Measurements from ENCODE around the gene NXN. TPM values are rescaled to one million over a fixed set of nuclear protein-coding genes. Genes with fewer than 3 reads are reported as not detected.
"Not testable (repeated sequence)": the region's sequence is repeated elsewhere in the genome, so short reads cannot be mapped to it uniquely, and the experiment has no call there.

The NXN gene
- total RNA-seq, 3 donors from 2014 or later, result 5.3 to 98.1 (median 9.7) TPM

- intact Hi-C loops (cut with DNase I, micrococcal nuclease), result loop anchor here in 1 of 2 donors (10.0 kb wide), 1 partner anchor 52 kb away; no protein-coding TSS in a partner anchor
Measured at GRCh38 chr17:1002412-1002753, 22.8 kb upstream of the NXN start.

GRCh38 chr17:1001640-1002411 is 22.2 kb upstream of the NXN start:
- peaks cover 20% of the 10 kb centered on the region for H3K4me1 ChIP-seq (ENCODE audit: low read depth)

More at GRCh38 chr17:1002412-1002753, 22.8 kb upstream of the NXN start:
- TF ChIP-seq CTCF (IDR thresholded peaks at IDR 0.05), result no peak
- peaks cover 4% of the 10 kb centered on the region for H3K36me3 ChIP-seq (ENCODE audit: low read depth)
- H3K4me1 ChIP-seq (ENCODE audit: low read depth), result peaks cover 20% of the 10 kb centered on the region
- no peak for DNase-seq
- ATAC-seq, result no peak
- H3K9me3 ChIP-seq, result no peaks in the 10 kb centered on the region
- no peak overlapping the region for H3K4me3 ChIP-seq

GRCh38 chr17:1000597-1001461 is 21.3 kb upstream of the NXN start:
- peak in 1 of 3 donors; percentile 45 for DNase-seq
- peaks cover 4% of the 10 kb centered on the region for H3K36me3 ChIP-seq (ENCODE audit: low read depth)
- intact Hi-C loops (cut with DNase I, micrococcal nuclease), result loop anchor here in 1 of 2 donors (10.0 kb wide), 1 partner anchor 54 kb away; no protein-coding TSS in a partner anchor
- no peaks in the 10 kb centered on the region for H3K9me3 ChIP-seq
- no peak for ATAC-seq
- H3K4me1 ChIP-seq (ENCODE audit: low read depth), result peaks cover 13% of the 10 kb centered on the region
- no peak for TF ChIP-seq CTCF (IDR thresholded peaks at IDR 0.05)
- H3K4me3 ChIP-seq, result no peak overlapping the region

More at GRCh38 chr17:1001640-1002411, 22.2 kb upstream of the NXN start:
- H3K36me3 ChIP-seq (ENCODE audit: low read depth), result peaks cover 4% of the 10 kb centered on the region
- no peaks in the 10 kb centered on the region for H3K9me3 ChIP-seq
- intact Hi-C loops (cut with DNase I, micrococcal nuclease), result loop anchor here in 1 of 2 donors (10.0 kb wide), 1 partner anchor 53 kb away; no protein-coding TSS in a partner anchor
- peak in 1 of 3 donors; percentile 46 for DNase-seq
- ATAC-seq, result no peak
- no peak for TF ChIP-seq CTCF (IDR thresholded peaks at IDR 0.05)
- H3K4me3 ChIP-seq, result no peak overlapping the region

- H3K4me3 ChIP-seq, result no peak overlapping the region
- no peak for TF ChIP-seq CTCF (IDR thresholded peaks at IDR 0.05)
- peaks cover 12% of the 10 kb centered on the region for H3K4me1 ChIP-seq (ENCODE audit: low read depth)
- ATAC-seq (no peak), DNase-seq (peak in 2 of 3 donors; percentile 5 to 22)
- H3K36me3 ChIP-seq (ENCODE audit: low read depth), result peaks cover 4% of the 10 kb centered on the region
- no peaks in the 10 kb centered on the region for H3K9me3 ChIP-seq
- intact Hi-C loops (cut with DNase I, micrococcal nuclease), result no loop called here
Measured at GRCh38 chr17:998111-998510, 18.5 kb upstream of the NXN start.

GRCh38 chr17:996554-997344 is 17.2 kb upstream of the NXN start, which contains the start of gene TIMM22:
Gene TIMM22 (plus strand): TSS chr17:997129. CDS start chr17:997143, 14 bp downstream.
- H3K9me3 ChIP-seq, result no peaks in the 10 kb centered on the region
- DNase-seq (peak; percentile 94 to 96 (median 95)), ATAC-seq (peak; percentile 93)
- peak; percentile 87 for TF ChIP-seq CTCF (IDR thresholded peaks at IDR 0.05)
- peak within 1 kb of the TSS; percentile 96 for H3K4me3 ChIP-seq
- intact Hi-C loops (cut with DNase I, micrococcal nuclease), result no loop called here
- H3K4me1 ChIP-seq (ENCODE audit: low read depth), result peaks cover 12% of the 10 kb centered on the region
- H3K36me3 ChIP-seq (ENCODE audit: low read depth), result peaks cover 4% of the 10 kb centered on the region

- ATAC-seq; intact Hi-C loops (cut with DNase I, micrococcal nuclease); H3K4me1 ChIP-seq (ENCODE audit: low read depth); H3K36me3 ChIP-seq (ENCODE audit: low read depth); H3K4me3 ChIP-seq; H3K9me3 ChIP-seq: not testable (repeated sequence)
- peak in 1 of 3 donors; percentile 43 for DNase-seq
Measured at GRCh38 chr17:995324-995723, 15.7 kb upstream of the NXN start.
